ENCODE data around the gene FAM185A.
"Not testable (repeated sequence)": the region's sequence is repeated elsewhere in the genome, so short reads cannot be mapped to it uniquely, and the experiment has no call there.

Gene FAM185A

GRCh38 chr7:102778663-102779062 is 29.9 kb downstream of the FAM185A start:
- DNase-seq (ENCODE audit: low spot score): not testable (repeated sequence)

DNA sequence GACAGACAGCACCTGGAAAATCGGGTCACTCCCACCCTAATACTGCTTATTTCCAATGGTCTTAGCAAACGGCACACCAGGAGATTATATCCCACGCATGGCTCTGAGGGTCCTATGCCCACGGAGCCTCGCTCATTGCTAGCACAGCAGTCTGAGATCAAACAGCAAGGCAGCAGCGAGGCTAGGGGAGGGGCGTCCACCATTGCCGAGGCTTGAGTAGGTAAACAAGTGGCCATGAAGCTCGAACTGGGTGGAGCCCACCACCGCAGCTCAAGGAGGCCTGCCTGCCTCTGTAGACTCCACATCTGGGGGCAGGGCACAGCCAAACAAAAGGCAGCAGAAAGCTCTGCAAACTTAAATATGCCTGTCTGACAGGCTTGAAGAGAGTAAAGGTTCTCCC is 32.1 kb downstream of the FAM185A start:
- DNase-seq (ENCODE audit: low spot score): not testable (repeated sequence)

GRCh38 chr7:102788770-102789169 is 40.0 kb downstream of the FAM185A start:
- not testable (repeated sequence) for DNase-seq (ENCODE audit: low spot score)

GRCh38 chr7:102790364-102791100 is 41.7 kb downstream of the FAM185A start:
- not testable (repeated sequence) for DNase-seq (ENCODE audit: low spot score)

GRCh38 chr7:102791367-102791766 is 42.6 kb downstream of the FAM185A start:
- DNase-seq (ENCODE audit: low spot score): not testable (repeated sequence)

DNA sequence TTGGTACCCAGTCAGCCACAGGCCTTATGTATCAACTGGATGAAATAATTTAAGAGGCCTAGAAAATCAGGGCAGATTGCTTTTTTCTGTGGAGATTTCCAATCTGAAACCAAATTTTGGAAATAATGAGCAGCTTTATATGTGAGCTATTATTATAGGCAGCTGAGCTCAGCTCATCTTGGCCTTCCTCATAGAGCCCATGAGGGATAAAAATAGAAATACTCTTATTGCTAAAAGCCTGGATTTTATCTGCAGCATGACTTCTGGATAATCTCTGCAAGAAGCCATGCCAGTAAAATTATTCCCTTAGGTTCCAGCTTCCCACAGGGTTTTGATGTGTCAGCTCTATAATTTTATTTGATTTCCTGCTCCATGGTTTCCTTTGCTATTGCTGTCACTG is 43.0 kb downstream of the FAM185A start:
- not testable (repeated sequence) for DNase-seq (ENCODE audit: low spot score)

DNA sequence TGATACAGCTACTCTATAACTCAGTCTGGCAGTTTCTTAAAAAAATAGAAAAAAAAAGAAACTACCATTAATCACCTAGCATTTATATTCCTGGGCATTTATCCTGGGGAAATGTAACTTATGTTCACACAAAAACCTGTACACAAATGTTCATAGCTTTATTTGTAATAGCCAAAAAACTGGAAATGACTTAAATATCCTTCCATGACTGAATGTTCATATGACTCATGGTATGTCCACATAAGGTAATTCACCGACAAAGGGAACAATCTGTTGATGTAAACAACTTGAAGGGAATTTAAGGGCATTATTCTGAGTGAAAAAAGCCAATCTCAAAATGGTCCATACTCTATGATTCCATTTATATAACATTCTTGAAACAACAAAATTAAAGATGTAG is 45.8 kb downstream of the FAM185A start:
- DNase-seq (ENCODE audit: low spot score): not testable (repeated sequence)

DNA sequence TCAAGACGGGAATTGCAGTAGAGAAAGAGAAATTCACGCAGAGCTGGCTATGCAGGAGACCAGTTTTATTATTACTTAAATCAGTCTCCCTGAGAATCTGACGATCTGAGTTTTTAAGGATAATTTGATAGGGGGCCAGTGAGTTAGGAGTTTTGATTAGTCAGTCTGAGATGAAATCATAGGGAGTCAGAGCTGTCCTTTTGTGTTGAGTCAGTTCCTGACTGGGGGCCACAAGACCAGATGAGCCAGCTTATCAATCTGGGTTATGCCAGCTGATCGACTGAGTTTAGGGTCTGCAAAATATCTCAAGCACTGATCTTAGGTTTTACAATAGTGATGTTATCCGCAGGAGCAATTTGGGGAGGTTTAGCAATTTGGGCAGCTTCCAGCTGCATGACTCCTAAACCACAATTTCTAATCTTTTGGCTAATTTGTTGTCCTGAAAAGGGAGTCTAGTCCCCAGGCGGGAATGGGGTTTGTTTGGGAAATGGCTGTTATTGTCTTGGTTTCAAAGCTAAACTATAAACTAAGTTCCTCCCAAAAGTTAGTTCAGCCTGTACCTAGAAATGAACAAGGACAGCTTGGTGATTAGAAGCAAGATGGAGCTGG is 47.3 kb downstream of the FAM185A start:
- not testable (repeated sequence) for DNase-seq (ENCODE audit: low spot score)

- DNase-seq (ENCODE audit: low spot score): no peak
These were observed 57.8 kb downstream of the FAM185A start for GRCh38 chr7:102806613-102807012.

GRCh38 chr7:102810916-102811315 is 62.1 kb downstream of the FAM185A start:
- DNase-seq (ENCODE audit: low spot score): no peak

DNA sequence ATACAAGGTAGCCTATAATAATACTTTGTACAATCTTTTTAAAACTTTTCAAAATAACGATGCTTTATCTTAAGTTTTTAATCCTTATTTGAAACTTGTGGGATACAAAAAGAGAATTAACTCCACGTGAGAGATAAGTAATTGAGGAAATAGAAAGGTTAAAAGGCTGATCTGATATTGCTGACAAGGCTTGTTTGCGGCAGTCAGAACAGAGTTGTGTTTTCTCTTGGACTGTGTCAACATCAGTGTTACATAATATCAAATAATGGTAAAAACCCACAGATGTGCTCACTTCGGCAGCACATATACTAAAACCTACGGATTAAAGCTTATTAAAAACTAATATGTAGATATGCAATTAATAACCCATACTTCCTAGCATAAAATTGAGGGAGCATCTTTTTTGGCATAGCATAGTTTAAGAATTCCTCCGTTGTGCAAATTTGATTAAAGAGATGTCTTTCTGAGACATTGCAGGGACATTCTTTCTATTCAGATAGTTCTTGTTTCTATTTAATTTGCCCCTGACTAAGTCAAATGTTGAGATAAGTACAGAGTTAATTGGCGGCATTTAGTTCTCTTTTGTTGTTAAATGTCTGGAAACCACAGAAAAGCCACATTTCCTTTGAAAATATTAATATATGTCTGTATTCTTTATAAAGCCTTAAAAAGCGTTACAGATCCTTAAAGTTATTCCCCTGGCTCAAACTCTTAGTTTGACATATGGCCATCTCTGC is 63.3 kb downstream of the FAM185A start:
- DNase-seq (ENCODE audit: low spot score): no peak

- no peak for DNase-seq (ENCODE audit: low spot score)
These were observed 64.6 kb downstream of the FAM185A start for GRCh38 chr7:102813191-102814024.

- no peak for DNase-seq (ENCODE audit: low spot score)
These were observed 65.2 kb downstream of the FAM185A start for GRCh38 chr7:102814025-102814471.

DNA sequence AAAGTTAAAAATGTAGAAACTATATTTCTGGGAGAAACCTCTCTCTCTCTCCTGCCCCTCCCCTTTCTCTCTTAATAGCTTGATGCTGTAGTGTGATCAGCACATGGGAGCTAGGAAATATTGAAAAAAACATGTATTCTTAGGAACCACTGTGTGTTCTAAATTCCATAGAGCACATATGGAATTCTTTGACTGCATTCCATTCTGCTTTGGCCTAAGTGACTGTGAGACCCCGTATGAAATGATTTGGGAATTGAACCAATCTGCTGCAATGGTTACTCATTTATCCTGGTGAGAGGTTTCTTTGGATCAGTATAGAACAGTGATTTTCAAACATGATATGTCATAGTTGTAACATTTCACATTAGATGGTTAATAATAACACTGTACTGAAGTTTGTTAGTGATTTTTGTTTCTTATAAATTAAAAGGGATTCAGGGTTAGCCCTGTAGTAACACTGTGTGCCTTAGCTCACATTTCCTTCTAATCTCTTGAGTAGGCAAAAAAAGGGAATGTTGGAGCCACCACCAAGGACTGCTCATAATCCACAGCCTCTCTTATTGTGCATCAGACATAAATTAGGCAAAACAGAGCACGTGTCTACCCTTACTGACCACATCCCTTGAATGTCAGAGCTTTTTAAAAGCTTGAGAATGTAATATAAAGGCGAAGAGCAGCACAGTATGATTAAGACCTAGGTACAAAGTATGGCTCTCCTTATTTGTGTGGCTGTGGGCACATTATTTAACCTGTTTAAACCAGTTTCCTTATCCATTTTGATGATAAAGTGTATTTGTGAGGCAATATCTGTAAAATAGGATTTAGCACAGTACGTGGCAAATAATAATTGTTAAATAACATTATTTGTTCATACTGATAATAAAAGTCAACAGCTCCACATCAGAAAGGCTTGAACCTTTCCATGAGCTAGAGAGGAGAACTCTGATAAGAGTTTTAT is 69.1 kb downstream of the FAM185A start:
- DNase-seq (ENCODE audit: low spot score): no peak

- DNase-seq (ENCODE audit: low spot score): no peak
These were observed 70.4 kb downstream of the FAM185A start for GRCh38 chr7:102819151-102819550.

DNA sequence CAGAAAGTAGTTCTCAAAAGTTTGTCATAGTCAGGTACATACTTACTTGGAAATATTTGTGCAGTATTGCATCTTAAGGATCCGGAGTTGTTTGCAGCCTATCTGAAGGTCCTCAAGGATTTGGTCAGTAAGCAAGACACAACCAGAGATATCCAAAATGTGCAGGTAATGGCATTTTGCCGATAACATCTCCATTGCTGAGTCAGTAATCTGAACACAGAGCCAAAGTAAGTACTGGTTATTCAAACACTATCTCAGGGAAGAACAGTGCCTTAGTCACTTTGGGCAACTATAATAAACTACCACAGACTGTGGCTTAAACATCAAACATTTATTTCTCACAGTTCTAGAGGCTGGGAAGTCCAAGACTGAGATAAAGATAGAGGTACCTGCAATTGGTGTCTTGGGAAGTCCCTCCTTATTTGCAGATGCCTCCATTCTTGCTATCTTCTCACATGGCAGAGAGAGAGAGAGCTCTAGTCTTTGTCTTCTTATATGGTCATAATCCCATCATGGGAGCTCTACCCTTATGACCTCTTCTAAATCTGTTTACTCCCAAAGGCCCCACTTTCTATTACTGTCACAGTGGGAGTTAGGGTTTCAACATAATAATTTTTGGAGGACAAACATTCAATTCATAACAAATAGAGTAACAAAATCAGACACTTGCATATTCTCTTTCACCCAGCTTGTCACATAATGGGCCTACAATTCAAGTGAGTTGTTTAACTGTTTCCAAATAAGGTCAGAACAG is 73.4 kb downstream of the FAM185A start:
- DNase-seq (ENCODE audit: low spot score): no peak

- no peak for DNase-seq (ENCODE audit: low spot score)
These were observed 74.8 kb downstream of the FAM185A start for GRCh38 chr7:102823390-102824119.

DNA sequence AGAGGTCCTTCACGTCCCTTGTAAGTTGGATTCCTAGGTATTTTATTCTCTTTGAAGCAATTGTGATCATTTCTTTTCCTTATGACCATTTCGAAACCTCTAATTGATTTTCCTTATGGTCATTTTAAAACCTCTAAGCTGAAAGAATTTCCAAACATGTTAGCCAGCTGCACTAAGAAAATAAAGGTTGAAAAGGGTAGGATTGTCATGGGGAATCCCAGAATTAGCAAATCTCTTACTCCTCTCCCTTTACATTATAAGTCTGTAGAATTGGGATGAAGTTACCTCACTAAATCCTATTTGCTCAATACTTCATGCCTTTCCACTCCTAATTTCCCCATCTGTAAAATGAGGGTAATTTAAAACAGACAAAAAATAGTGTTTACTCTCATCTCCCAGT is 79.5 kb downstream of the FAM185A start:
- DNase-seq (ENCODE audit: low spot score): no peak

GRCh38 chr7:102829075-102829474 is 80.3 kb downstream of the FAM185A start:
- DNase-seq (ENCODE audit: low spot score): no peak

Measured in Ammon's horn (tissue), 1 donor.